GM12873 (cell line): Measurements from ENCODE around the gene ZBTB20.

Experiments
- CTCF ChIP-seq: IDR thresholded peaks from 2 replicates; pipeline ENCODE4 v1.5.1; 2012; ENCODE audit warnings: low read depth, mild to moderate bottlenecking, moderate library complexity, low read length, control low read depth; ENCODE audit not compliant: insufficient read depth; ENCODE audit errors: missing control alignments

Gene ZBTB20

GRCh38 chr3:114953800-114954199 lies 193.3 kb downstream of the ZBTB20 start:
- no peak for TF ChIP-seq CTCF

- no peak for TF ChIP-seq CTCF
Observed at GRCh38 chr3:114953215-114953799, 193.8 kb downstream of the ZBTB20 start.

- no peak for TF ChIP-seq CTCF
Observed at GRCh38 chr3:114942773-114943172, 204.3 kb downstream of the ZBTB20 start.

- TF ChIP-seq CTCF: no peak
Observed at GRCh38 chr3:114941626-114942309, 205.3 kb downstream of the ZBTB20 start.

- no peak for TF ChIP-seq CTCF
Observed at GRCh38 chr3:114939920-114940319, 207.2 kb downstream of the ZBTB20 start.

GRCh38 chr3:114933407-114933806 lies 213.7 kb downstream of the ZBTB20 start:
- no peak for TF ChIP-seq CTCF

GRCh38 chr3:114929971-114930732 lies 216.9 kb downstream of the ZBTB20 start:
- TF ChIP-seq CTCF: no peak
